HepG2 (cell line): Measurements from ENCODE around the gene ZSCAN26.

Source experiments
- CBX2 ChIP-seq, 2 experiments: fragments of 200-600 bp in 1 of 2; sonication (generic); formaldehyde crosslinking in 1 of 2; IDR thresholded peaks; 2 replicates each; pipeline versions ENCODE4 v1.7.0 to v1.8.1; 2018 to 2022; ENCODE audit warnings: low read depth in 2 of 2, low read length in 1 of 2, mild to moderate bottlenecking in 1 of 2, missing genetic modification reagents in 1 of 2
- EZH2 ChIP-seq: conservative IDR thresholded peaks from 2 replicates; pipeline ENCODE4 v1.6.1; 2012; ENCODE audit warnings: mild to moderate bottlenecking, low read depth, low read length, moderate library complexity
- FOSL1 ChIP-seq: sonication (generic); formaldehyde crosslinking; IDR thresholded peaks from 2 replicates; pipeline ENCODE4 v1.9.0; 2021; ENCODE audit warnings: missing genetic modification reagents, borderline replicate concordance
- GABPA ChIP-seq, 2 experiments: IDR thresholded peaks; 2 replicates each; pipeline ENCODE4 v1.6.1; 2011 to 2016; ENCODE audit warnings: low read depth in 2 of 2, low read length in 1 of 2, missing biosample characterization in 1 of 2, missing genetic modification characterization in 1 of 2
- JARID2 ChIP-seq: sonication (generic); formaldehyde crosslinking; IDR thresholded peaks from 2 replicates; pipeline ENCODE4 v1.8.1; 2023; ENCODE audit warnings: missing genetic modification reagents, inconsistent platforms; ENCODE audit not compliant: insufficient replicate concordance
- JUND ChIP-seq: sonication (generic); formaldehyde crosslinking; IDR thresholded peaks from 2 replicates; pipeline ENCODE4 v1.8.0; 2022; ENCODE audit warnings: mild to moderate bottlenecking, missing genetic modification reagents
- NFKB2 ChIP-seq: sonication (generic); formaldehyde crosslinking; IDR thresholded peaks from 2 replicates; pipeline ENCODE4 v1.4.0; 2020; ENCODE audit warnings: missing genetic modification reagents, borderline replicate concordance
- NR1H2 ChIP-seq: sonication (generic); formaldehyde crosslinking; IDR thresholded peaks from 2 replicates; pipeline ENCODE4 v1.8.1; 2022; ENCODE audit warnings: low read depth, missing genetic modification reagents, borderline replicate concordance
- POLR2AphosphoS2 ChIP-seq: IDR thresholded peaks from 2 replicates; pipeline ENCODE4 v1.6.1; 2011; ENCODE audit warnings: low read depth, low read length, improper control_type of control experiment
- RORA ChIP-seq: sonication (generic); formaldehyde crosslinking; IDR thresholded peaks from 2 replicates; pipeline ENCODE4 v1.5.0; 2020; ENCODE audit warnings: mild to moderate bottlenecking, missing genetic modification reagents, moderate library complexity
- SIN3A ChIP-seq: IDR thresholded peaks from 2 replicates; pipeline ENCODE4 v1.6.1; 2011; ENCODE audit warnings: low read depth, mild to moderate bottlenecking, control low read depth, low read length, borderline replicate concordance
- TFE3 ChIP-seq: IDR thresholded peaks from 2 replicates; pipeline ENCODE4 v1.6.1; 2016
- ZBTB33 ChIP-seq: sonication (generic); formaldehyde crosslinking; IDR thresholded peaks from 2 replicates; pipeline ENCODE4 v1.4.0; 2020; ENCODE audit warnings: missing genetic modification reagents
- ZNF850 ChIP-seq: sonication (generic); formaldehyde crosslinking; conservative IDR thresholded peaks from 2 replicates; pipeline ENCODE4 v1.9.0; 2021; ENCODE audit warnings: mild to moderate bottlenecking, missing genetic modification reagents

- TF ChIP-seq JARID2 (CRISPR knock-in tag) (no peak), EZH2 (no peak), SIN3A (no peak), TFE3 (no peak), FOSL1 (CRISPR knock-in tag) (no peak), RORA (CRISPR knock-in tag) (no peak), NR1H2 (CRISPR knock-in tag) (no peak), JUND (CRISPR knock-in tag) (no peak), ZBTB33 (no peak), ZNF850 (CRISPR knock-in tag) (no peak), POLR2AphosphoS2 (no peak), NFKB2 (CRISPR knock-in tag) (no peak), CBX2 (IDR thresholded peaks at IDR 0.05; ENCODE audit: low read depth, low read length) (no peak), CBX2 (CRISPR knock-in tag; IDR thresholded peaks at IDR 0.05; ENCODE audit: low read depth) (no peak), GABPA (IDR thresholded peaks at IDR 0.05; ENCODE audit: low read depth, low read length) (no peak), GABPA (CRISPR knock-in tag; IDR thresholded peaks at IDR 0.05; ENCODE audit: low read depth) (no peak)
Measured at GRCh38 chr6:28248916-28249315, 18.0 kb upstream of the ZSCAN26 start.
